H9 (cell line): ENCODE results near the gene SLC25A40. TPM values are rescaled to one million over a fixed set of nuclear protein-coding genes. Genes with fewer than 3 reads are reported as not detected.
A peak's percentile ranks its signal among the peaks of the same experiment; 100 is the strongest.
"Not testable (repeated sequence)": the region's sequence is repeated elsewhere in the genome, so short reads cannot be mapped to it uniquely, and the experiment has no call there.

Experiments used
- DNase-seq: peaks from one replicate; pipeline ENCODE4 v3.0.0-alpha.2; 2017
- H2AFZ ChIP-seq: one replicate; pipeline ENCODE4 v1.6.1; 2013; ENCODE audit warnings: mild to moderate bottlenecking, low read length, control low read depth, moderate library complexity
- H2AK5ac ChIP-seq: 2 replicates; pipeline ENCODE4 v1.6.1; 2013; ENCODE audit warnings: low read length, control low read depth, mixed read lengths; ENCODE audit not compliant: insufficient read length
- H2BK120ac ChIP-seq: one replicate; pipeline ENCODE4 v1.6.1; 2013; ENCODE audit warnings: low read depth, mild to moderate bottlenecking, low read length, control low read depth, inconsistent platforms; ENCODE audit not compliant: poor library complexity, severe bottlenecking
- H2BK12ac ChIP-seq: 2 replicates; pipeline ENCODE4 v1.6.1; 2013; ENCODE audit warnings: low read length, control low read depth, mixed read lengths, low read depth; ENCODE audit not compliant: insufficient read length
- H2BK15ac ChIP-seq: 2 replicates; pipeline ENCODE4 v1.6.1; 2013; ENCODE audit warnings: low read depth, low read length, control low read depth
- H2BK20ac ChIP-seq: one replicate; pipeline ENCODE4 v1.6.1; 2013; ENCODE audit warnings: low read depth, mild to moderate bottlenecking, low read length, control low read depth, inconsistent platforms; ENCODE audit not compliant: poor library complexity, severe bottlenecking
- H2BK5ac ChIP-seq: 2 replicates; pipeline ENCODE4 v1.6.1; 2013; ENCODE audit warnings: low read length, control low read depth, mixed read lengths; ENCODE audit not compliant: insufficient read length
- H3K14ac ChIP-seq: 2 replicates; pipeline ENCODE4 v1.6.1; 2013; ENCODE audit warnings: low read length, control low read depth; ENCODE audit not compliant: insufficient read depth
- H3K18ac ChIP-seq: 2 replicates; pipeline ENCODE4 v1.6.1; 2013; ENCODE audit warnings: low read depth, mild to moderate bottlenecking, mixed read lengths, low read length, control low read depth; ENCODE audit not compliant: insufficient read length
- H3K23ac ChIP-seq: 2 replicates; pipeline ENCODE4 v1.6.1; 2013; ENCODE audit warnings: low read length, control low read depth, mixed read lengths, low read depth; ENCODE audit not compliant: insufficient read length
- H3K23me2 ChIP-seq: 2 replicates; pipeline ENCODE4 v1.6.1; 2013; ENCODE audit warnings: low read depth, mild to moderate bottlenecking, mixed read lengths, low read length, control low read depth; ENCODE audit not compliant: insufficient read length, poor library complexity, severe bottlenecking
- H3K27ac ChIP-seq: 2 replicates; pipeline ENCODE4 v1.5.1; 2013; ENCODE audit warnings: low read length, control low read depth, mixed read lengths, low read depth; ENCODE audit not compliant: insufficient read length
- H3K27me3 ChIP-seq: 2 replicates; pipeline ENCODE4 v1.6.1; 2013; ENCODE audit warnings: low read length, control low read depth, inconsistent platforms; ENCODE audit not compliant: insufficient read depth
- H3K4ac ChIP-seq: 2 replicates; pipeline ENCODE4 v1.6.1; 2013; ENCODE audit warnings: low read depth, mild to moderate bottlenecking, control low read depth, inconsistent platforms, low read length, moderate library complexity
- H3K4me1 ChIP-seq: 2 replicates; pipeline ENCODE4 v1.6.1; 2013; ENCODE audit warnings: low read length, control low read depth, inconsistent platforms; ENCODE audit not compliant: insufficient read depth
- H3K4me2 ChIP-seq: 2 replicates; pipeline ENCODE4 v1.6.1; 2013; ENCODE audit warnings: low read length, control low read depth, mixed read lengths; ENCODE audit not compliant: insufficient read length, insufficient read depth
- H3K56ac ChIP-seq: 2 replicates; pipeline ENCODE4 v1.6.1; 2013; ENCODE audit warnings: low read depth, mild to moderate bottlenecking, mixed read lengths, low read length, control low read depth; ENCODE audit not compliant: insufficient read length
- H3K79me1 ChIP-seq: 2 replicates; pipeline ENCODE4 v1.6.1; 2013; ENCODE audit warnings: low read depth, mild to moderate bottlenecking, moderate library complexity, low read length, control low read depth, inconsistent platforms; ENCODE audit not compliant: insufficient read depth, poor library complexity, severe bottlenecking
- H3K79me2 ChIP-seq: 2 replicates; pipeline ENCODE4 v1.6.1; 2013; ENCODE audit warnings: low read length, control low read depth, inconsistent platforms; ENCODE audit not compliant: insufficient read depth
- H3K9ac ChIP-seq: 2 replicates; pipeline ENCODE4 v1.6.1; 2013; ENCODE audit warnings: low read length, control low read depth, mixed read lengths; ENCODE audit not compliant: insufficient read length; ENCODE audit errors: extremely low read depth
- H3K9me3 ChIP-seq: one replicate; pipeline ENCODE4 v1.6.1; 2013; ENCODE audit warnings: low read depth, low read length, inconsistent platforms; ENCODE audit not compliant: control insufficient read depth
- H3T11ph ChIP-seq: one replicate; pipeline ENCODE4 v1.6.1; 2013; ENCODE audit warnings: mild to moderate bottlenecking, low read length, control low read depth, inconsistent platforms
- H4K20me1 ChIP-seq: one replicate; pipeline ENCODE4 v1.6.1; 2013; ENCODE audit not compliant: control insufficient read depth, insufficient read length, insufficient read depth
- H4K5ac ChIP-seq: 2 replicates; pipeline ENCODE4 v1.6.1; 2013; ENCODE audit warnings: low read depth, mild to moderate bottlenecking, mixed read lengths, low read length, control low read depth; ENCODE audit not compliant: insufficient read length
- H4K8ac ChIP-seq: replicated peaks from 2 replicates; pipeline ENCODE4 v1.6.1; 2013; ENCODE audit warnings: low read length, control low read depth, mixed read lengths, low read depth; ENCODE audit not compliant: insufficient read length
- H4K91ac ChIP-seq: 2 replicates; pipeline ENCODE4 v1.6.1; 2013; ENCODE audit warnings: low read depth, mild to moderate bottlenecking, moderate library complexity, mixed read lengths, low read length, control low read depth; ENCODE audit not compliant: insufficient read length
- H3K27ac Mint-ChIP-seq, 3 experiments: 2 replicates in 2 of 3; 3 replicates in 1 of 3; pipeline ENCODE4 v1.8.0; 2020 to 2021; ENCODE audit warnings: mixed read lengths in 3 of 3, mild to moderate bottlenecking in 1 of 3, moderate library complexity in 1 of 3
- H3K27me3 Mint-ChIP-seq: 2 replicates; pipeline ENCODE4 v1.8.0; 2021; ENCODE audit warnings: low read depth, mild to moderate bottlenecking, moderate library complexity, mixed read lengths
- H3K36me3 Mint-ChIP-seq, 3 experiments: 2 replicates in 2 of 3; 3 replicates in 1 of 3; pipeline ENCODE4 v1.8.0; 2020 to 2021; ENCODE audit warnings: low read depth in 3 of 3, mixed read lengths in 3 of 3; ENCODE audit not compliant: insufficient read depth in 1 of 3
- H3K4me1 Mint-ChIP-seq, 2 experiments: 2 replicates each; pipeline ENCODE4 v1.8.0; 2020; ENCODE audit warnings: mixed read lengths in 2 of 2
- H3K4me3 Mint-ChIP-seq, 2 experiments: 2 replicates in 1 of 2; 3 replicates in 1 of 2; pipeline ENCODE4 v1.8.0; 2020 to 2021; ENCODE audit warnings: mild to moderate bottlenecking in 2 of 2, mixed read lengths in 2 of 2, moderate library complexity in 1 of 2
- H3K9me3 Mint-ChIP-seq, 2 experiments: 2 replicates in 1 of 2; 3 replicates in 1 of 2; pipeline ENCODE4 v1.8.0; 2020; ENCODE audit warnings: mild to moderate bottlenecking in 2 of 2, mixed read lengths in 2 of 2, moderate library complexity in 1 of 2
- WGBS: extraction: QIAGEN DNeasy Blood & Tissue Kit; methylation state at CpG from one replicate; pipeline ENCODE4 v1.1.7; 2013; ENCODE audit warnings: missing lambda C conversion rate, low lambda C conversion rate, mixed read lengths; ENCODE audit not compliant: insufficient read length; ENCODE audit errors: extremely low coverage; 5-methylcytosine and 5-hydroxymethylcytosine counted together
- total RNA-seq: library from RNA; stranded (reverse); gene quantifications from 2 replicates; pipeline ENCODE4 v1.2.1, GENCODE V29; 2021
- TF ChIP-seq, protein P1 (sequence below): fragments of 200-600 bp; sonication (generic); conservative IDR thresholded peaks from 3 replicates; pipeline ENCODE4 v1.8.0; 2021; ENCODE audit warnings: antibody characterized with exemption, mild to moderate bottlenecking

SLC25A40 gene
- total RNA-seq, 1 experiment from 2014 or later: 10.4 TPM

DNA sequence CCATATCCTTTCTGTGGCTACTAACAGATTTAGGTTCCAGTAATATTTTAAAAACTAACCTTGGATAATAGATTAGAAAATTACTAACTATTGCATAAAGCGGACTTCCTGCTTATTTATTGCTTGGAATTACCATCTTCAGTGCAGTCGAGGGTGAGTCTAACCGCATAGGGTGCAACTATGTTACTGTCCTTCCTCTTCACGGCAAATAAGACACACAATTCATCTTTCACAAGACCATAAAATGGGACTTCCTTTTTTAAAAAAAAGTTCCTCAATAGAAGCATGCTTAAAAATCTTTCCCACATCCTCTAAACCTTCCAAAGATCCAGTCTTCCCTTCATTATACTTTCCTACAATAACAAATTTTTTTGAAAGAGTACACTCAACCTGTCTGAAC lies 2.1 kb downstream of the SLC25A40 start:
- no peak overlapping the region for H3K27ac Mint-ChIP-seq
- peak overlapping the region; percentile 52 to 94; a peak in 4 of 5 replicates for H3K4me3 Mint-ChIP-seq
- no peak overlapping the region for H3K9ac ChIP-seq

DNA sequence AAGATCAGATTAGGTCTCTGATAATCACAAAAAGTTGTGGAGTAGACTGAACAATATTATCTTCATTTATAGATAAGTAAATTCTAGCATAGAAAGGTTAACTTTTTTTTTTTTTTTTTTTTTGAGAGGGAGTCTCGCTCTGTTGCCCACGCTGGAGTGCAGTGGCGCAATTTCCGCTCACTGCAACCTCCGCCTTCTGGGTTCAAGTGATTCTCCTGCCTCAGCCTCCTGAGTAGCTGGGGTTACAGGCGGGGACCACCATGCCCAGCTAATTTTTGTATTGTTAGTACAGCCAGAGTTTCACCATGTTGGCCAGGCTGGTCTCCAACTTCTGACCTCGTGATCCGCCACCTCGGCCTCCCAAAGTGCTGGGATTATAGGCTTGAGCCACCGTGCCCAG lies 2.8 kb downstream of the SLC25A40 start:
- not testable (repeated sequence) for H3K4me1 ChIP-seq, H3K23me2 ChIP-seq, H2AFZ ChIP-seq, H3K4ac ChIP-seq, H2BK5ac ChIP-seq, H2BK15ac ChIP-seq, H4K5ac ChIP-seq, H3K14ac ChIP-seq, H4K8ac ChIP-seq, H3K23ac ChIP-seq, H3K4me2 ChIP-seq, H3K9me3 ChIP-seq, H2AK5ac ChIP-seq, H3K18ac ChIP-seq, H3K4me3 Mint-ChIP-seq, H4K91ac ChIP-seq, H3K27ac ChIP-seq, H3K56ac ChIP-seq, H2BK12ac ChIP-seq, H3K27ac Mint-ChIP-seq, H2BK120ac ChIP-seq, H3T11ph ChIP-seq, H3K27me3 ChIP-seq, H3K79me1 ChIP-seq, H3K9ac ChIP-seq, DNase-seq, H4K20me1 ChIP-seq, H3K27me3 Mint-ChIP-seq, H2BK20ac ChIP-seq
- H3K9me3 Mint-ChIP-seq: peaks cover 13 to 27% of the 10 kb centered on the region in 2 experiments; a peak in 4 of 5 replicates
- peaks cover 20 to 24% of the 10 kb centered on the region in 2 experiments for H3K4me1 Mint-ChIP-seq
- H3K79me2 ChIP-seq: peaks cover 18% of the 10 kb centered on the region; the same call in 1 of the 2 replicates
- H3K36me3 Mint-ChIP-seq: peaks cover 14 to 52% (median 36%) of the 10 kb centered on the region in 3 experiments
- no CpG with 5 or more reads among the region's 10 CpGs for WGBS

More for the DNA sequence above, 2.1 kb downstream of the SLC25A40 start:
- no peak for DNase-seq
- Histone ChIP-seq H4K91ac (no peak overlapping the region), H2BK120ac (no peak overlapping the region), H4K8ac (no peak overlapping the region), H2BK5ac (no peak overlapping the region), H2AFZ (no peak overlapping the region), H3K23ac (no peak overlapping the region), H3K9me3 (no peaks in the 10 kb centered on the region), H3K18ac (no peak overlapping the region), H3K4me2 (peak overlapping the region; percentile 34), H2BK15ac (no peak overlapping the region), H3K23me2 (peaks cover 8% of the 10 kb centered on the region), H3K4ac (no peak overlapping the region), H3K79me2 (peaks cover 23% of the 10 kb centered on the region; the same call in 1 of the 2 replicates), H4K5ac (no peak overlapping the region), H3K56ac (no peak overlapping the region), H4K20me1 (no peaks in the 10 kb centered on the region), H3K27ac (no peak overlapping the region), H3T11ph (no peak overlapping the region), H2BK20ac (no peak overlapping the region), H3K79me1 (peaks cover 3% of the 10 kb centered on the region), H3K4me1 (no peaks in the 10 kb centered on the region), H2AK5ac (no peak overlapping the region), H3K14ac (no peak overlapping the region), H2BK12ac (no peak overlapping the region), H3K27me3 (no peaks in the 10 kb centered on the region)
- Mint-ChIP-seq H3K9me3 (peaks cover 13 to 25% of the 10 kb centered on the region in 2 experiments; a peak in 4 of 5 replicates), H3K27me3 (no peaks in the 10 kb centered on the region; the same call in 1 of the 2 replicates), H3K4me1 (peaks cover 22 to 25% of the 10 kb centered on the region in 2 experiments), H3K36me3 (peaks cover 13 to 51% (median 33%) of the 10 kb centered on the region in 3 experiments)
- TF ChIP-seq, protein P1, sequence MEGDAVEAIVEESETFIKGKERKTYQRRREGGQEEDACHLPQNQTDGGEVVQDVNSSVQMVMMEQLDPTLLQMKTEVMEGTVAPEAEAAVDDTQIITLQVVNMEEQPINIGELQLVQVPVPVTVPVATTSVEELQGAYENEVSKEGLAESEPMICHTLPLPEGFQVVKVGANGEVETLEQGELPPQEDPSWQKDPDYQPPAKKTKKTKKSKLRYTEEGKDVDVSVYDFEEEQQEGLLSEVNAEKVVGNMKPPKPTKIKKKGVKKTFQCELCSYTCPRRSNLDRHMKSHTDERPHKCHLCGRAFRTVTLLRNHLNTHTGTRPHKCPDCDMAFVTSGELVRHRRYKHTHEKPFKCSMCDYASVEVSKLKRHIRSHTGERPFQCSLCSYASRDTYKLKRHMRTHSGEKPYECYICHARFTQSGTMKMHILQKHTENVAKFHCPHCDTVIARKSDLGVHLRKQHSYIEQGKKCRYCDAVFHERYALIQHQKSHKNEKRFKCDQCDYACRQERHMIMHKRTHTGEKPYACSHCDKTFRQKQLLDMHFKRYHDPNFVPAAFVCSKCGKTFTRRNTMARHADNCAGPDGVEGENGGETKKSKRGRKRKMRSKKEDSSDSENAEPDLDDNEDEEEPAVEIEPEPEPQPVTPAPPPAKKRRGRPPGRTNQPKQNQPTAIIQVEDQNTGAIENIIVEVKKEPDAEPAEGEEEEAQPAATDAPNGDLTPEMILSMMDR: no peak
- no CpG with 5 or more reads among the region's 4 CpGs for WGBS
